ENCODE measurements around the gene KRTAP13-4.

Gene KRTAP13-4, protein sequence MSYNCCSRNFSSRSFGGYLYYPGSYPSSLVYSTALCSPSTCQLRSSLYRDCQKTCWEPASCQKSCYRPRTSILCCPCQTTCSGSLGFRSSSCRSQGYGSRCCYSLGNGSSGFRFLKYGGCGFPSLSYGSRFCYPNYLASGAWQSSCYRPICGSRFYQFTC

DNA sequence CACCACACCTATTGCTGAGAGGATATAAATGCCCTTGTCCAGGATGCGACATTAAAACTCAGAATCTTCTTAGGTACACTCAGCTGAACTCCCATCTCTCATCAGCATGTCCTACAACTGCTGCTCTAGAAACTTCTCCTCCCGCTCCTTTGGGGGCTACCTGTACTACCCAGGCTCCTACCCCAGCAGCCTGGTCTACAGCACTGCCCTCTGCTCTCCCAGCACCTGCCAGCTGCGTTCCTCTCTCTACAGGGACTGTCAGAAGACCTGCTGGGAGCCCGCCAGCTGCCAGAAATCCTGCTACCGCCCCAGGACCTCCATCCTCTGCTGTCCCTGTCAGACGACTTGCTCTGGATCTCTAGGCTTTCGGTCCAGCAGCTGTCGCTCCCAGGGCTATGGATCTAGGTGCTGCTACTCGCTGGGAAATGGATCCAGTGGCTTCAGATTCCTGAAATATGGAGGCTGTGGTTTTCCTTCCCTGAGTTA lies at the start of gene KRTAP13-4:
TSS of gene KRTAP13-4 (plus strand) at position 51 of the 486 bp plus-strand sequence. CDS start at position 107, 56 bp downstream.
- no peak for DNase-seq

DNA sequence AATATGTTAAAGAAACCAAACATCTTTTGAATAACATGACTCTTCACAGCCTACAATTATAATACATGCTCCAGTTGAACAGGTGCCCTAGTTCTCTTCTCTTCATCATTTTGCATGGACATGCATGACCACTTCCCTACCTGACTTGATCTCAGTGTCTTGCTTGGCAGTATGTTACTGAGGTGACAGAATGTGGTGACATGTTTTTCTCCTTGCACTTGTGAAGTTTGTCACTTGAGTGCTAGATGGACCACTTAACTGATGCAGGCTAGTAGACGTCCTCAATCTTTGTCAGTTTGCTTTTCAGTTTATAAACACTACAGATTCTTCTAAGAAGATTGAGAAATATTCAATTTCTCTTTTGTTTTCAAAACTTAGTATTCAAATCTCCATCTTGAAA lies 47.8 kb upstream of the KRTAP13-4 start:
- no peak for DNase-seq

DNA sequence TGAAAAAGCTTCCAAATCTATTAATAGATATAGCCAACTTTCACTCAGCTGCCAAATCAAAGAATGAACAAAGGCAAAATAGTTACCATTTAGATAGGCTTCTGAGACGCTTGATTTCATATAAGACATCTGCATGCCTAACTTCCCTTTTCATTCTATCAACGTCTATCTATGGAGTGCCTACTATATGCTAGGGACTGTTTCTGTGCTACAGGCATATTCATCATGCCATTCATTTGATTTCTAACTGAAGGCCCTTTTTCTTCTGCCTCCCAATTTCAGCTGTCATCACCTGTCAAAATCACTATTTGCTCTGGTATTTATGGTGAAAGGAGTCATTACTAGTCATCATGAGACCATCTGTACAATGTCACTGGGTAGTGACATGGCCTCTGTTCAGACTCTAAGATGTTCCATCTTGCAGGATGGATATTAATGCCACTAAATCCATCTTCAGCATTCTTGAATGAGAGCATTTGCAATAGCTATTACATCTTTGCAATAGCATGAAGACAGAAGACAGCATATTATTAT lies 38.5 kb upstream of the KRTAP13-4 start:
- DNase-seq = no peak

DNA sequence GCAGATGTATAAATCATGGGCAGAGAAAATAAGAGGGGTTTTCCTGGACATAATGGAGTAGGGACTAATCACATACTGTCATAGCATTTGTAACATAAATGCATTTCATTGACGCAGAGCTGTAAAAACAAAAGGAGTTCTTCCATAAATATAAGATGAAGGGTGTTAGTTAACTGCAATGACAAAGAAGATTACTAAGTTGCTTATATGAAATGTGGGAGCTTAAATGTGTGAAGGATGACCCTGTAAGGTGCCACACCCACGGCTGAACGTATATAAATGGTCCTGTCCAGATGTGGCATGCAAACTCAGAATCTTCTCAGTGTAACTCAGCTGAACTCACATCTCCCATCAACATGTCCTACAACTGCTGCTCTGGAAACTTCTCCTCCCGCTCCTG lies 34.3 kb upstream of the KRTAP13-4 start, which contains the start of gene KRTAP13-1:
TSS of gene KRTAP13-1 (plus strand) at position 301 of the 400 bp plus-strand sequence. CDS start at position 357, 56 bp downstream.
- no peak for DNase-seq

DNA sequence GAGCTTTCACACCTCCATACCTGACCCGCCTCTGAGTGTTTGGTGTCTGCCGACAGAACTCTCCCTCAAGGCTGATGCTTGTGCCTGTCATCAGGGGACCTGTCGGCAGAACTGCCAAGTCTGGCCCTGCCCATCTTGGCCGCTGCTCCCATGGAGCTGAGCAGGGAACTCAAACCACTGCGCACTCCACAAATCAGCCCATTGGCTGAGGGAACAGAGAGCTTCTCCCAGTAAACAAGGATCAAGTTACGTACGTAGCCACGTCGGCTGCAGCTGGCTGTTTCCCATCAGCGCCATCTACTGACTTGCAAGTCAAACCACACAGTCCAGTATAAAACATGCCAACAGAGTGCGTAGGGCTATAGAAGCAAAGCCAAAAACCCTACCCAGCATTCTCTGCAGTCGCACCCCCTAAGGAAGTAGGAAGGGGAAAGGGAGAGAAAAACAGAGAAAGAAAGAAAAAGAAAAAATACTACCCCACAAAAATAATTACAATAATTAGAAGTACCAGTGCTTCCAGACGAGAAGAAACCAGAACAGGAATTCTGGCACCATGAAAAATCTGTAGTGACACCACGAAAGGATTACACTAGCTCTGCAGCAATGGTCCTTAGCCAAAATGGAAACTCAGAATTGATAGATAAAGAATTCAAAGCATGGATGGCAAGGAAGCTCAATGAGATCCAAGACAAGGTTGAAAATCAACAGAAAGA lies 21.1 kb upstream of the KRTAP13-4 start:
- DNase-seq = peak; percentile 40

DNA sequence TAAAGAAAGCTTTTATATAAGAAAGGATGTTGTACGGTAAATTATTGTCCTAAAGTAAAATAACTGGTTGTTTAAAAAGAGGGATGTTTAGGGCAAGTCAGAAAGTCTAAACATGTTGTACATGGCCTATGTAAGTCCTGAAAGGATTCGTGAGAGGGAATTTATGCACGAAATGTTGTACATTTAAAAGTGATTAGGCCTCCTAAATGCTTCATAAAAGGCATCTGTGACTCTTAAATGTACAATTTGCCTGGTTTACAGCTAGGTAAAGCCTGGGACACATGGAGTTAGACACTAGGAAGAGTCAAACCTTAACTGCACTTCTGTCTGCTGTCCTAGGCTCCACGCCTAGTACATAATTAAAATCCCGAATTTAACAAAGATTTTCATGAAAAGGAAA lies 14.0 kb upstream of the KRTAP13-4 start:
- no peak for DNase-seq

DNA sequence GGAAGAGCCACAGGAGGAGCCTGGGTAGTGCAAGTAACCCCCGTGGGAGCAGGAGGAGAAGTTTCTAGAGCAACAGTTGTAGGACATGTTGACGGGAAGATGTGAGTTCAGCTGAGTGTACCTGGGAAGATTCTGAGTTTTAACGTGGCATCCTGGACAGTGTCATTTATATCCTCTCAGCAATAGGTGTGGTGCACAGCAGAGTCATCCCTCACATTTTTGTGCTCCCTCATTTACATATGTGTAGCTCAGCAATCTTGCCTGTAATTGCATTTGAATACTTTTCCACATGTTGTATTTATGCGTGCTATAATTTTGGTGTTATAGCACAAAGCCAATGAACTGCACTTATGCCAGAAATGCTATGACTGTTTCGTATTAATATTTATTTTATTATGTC lies 4.2 kb upstream of the KRTAP13-4 start, which contains the start of gene KRTAP13-3:
TSS of gene KRTAP13-3 (minus strand) at position 101 of the 400 bp plus-strand sequence. CDS start at position 87, 14 bp downstream.
- no peak for DNase-seq

DNA sequence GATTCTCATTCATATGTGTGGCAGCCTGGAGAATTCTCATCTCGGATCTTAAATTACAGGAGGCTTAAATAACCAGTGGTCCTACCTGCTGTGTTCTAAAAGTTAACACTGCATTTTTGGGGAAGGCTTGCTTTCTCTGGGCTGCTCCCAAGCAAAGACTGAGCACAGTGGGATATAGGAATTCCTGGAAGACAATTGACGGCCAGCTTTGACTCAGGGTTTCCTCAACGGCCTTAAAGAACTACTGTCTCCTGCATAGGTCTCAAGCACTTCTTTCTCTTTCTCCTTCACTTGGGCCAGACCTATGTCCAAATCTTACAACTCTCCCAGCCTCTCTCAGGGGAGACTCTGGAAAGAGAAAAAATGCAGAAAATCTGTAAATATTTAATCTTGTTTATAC lies 3.3 kb upstream of the KRTAP13-4 start:
- DNase-seq = no peak

DNA sequence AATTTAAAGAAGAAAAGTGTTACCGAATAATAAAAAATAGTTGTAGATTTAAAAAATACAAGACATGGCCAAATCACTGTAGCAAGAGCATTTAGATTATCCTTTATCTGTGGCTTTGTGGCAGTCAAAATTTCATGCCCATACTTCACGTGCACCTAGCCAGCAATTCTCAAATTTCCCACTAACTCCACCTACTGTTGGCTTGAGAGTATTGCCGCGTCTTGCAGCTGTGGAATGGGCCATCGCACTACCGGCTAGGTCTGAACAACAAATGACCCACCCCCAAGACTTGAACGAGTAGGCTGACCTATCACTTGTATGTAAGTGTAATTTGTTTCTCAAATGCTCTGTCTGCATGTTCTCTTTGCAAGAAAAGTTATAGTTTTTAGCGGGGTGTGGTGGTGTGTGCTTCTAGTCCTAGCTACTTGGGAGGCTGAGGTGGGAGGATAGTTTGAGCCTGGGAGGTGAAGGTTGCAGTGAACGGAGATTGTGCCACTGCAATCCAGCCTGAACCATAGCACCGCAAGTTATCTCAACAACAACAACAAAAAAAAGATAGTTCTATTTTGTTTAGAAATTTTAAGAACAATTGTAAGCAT lies 4.1 kb downstream of the KRTAP13-4 start:
- no peak for DNase-seq

DNA sequence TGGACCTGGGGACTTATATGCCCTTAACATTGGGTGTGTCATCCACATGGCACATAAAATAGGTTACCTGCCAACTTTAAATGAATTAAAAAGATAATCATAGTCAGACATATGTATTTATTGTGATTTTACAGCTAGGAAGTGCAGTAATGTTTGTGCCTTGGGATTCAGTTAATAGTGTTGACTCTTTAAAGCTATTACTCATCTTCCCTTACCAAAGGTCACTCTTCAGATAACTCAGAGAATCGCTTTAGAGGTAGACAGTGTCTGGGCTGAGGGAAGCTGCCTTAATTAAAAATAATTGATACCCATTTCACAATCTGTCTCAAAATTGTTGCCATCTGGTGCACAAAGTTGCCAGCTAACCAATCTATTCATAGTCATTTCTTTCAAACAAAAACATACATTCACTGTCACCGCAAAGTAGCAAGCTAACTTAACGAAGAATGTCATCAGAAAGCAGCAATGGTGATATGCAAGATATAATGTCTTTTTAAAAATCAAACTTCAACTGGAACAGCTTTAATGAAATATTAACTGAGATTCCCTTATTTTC lies 7.1 kb downstream of the KRTAP13-4 start:
- DNase-seq = no peak

DNA sequence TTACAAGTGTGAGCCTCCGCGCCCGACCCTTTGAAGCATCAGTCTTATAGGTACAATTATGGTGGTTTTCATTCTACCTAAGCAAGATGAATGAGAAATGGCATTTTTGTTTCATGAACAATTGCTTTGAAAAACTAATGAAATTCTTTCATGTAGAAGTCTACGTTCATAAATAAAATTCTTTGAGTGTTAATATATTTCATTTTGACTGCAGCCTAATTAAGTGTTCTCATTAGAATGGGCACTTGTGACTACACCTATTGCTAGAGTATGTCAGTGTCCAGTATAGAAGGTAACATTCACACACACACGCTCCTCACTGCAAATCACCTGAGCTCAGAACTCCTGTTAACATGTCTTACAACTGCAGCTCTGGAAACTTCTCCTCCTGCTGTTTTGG lies 10.0 kb downstream of the KRTAP13-4 start, which contains the start of gene KRTAP15-1:
TSS of gene KRTAP15-1 (plus strand) at position 301 of the 400 bp plus-strand sequence. CDS start at position 354, 53 bp downstream.
- no peak for DNase-seq

DNA sequence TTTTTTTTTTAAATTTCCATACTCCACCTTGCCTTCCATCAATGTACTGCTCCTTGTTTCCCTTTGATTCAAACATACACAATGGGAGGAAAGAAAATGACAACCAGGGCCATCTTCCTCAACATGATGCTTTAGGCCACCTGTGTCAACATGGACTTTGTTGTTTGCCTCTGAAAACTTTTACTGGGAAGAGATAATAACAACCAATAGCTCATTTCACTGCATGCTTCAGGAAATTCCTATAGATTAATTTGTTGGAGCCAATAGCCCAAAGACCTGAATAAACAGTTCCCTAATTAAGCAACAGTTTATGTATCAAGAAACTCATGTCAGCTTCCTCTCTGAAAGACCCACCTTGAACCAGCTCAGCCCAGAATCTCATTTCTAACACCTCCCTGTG lies 13.2 kb downstream of the KRTAP13-4 start:
- DNase-seq = no peak

DNA sequence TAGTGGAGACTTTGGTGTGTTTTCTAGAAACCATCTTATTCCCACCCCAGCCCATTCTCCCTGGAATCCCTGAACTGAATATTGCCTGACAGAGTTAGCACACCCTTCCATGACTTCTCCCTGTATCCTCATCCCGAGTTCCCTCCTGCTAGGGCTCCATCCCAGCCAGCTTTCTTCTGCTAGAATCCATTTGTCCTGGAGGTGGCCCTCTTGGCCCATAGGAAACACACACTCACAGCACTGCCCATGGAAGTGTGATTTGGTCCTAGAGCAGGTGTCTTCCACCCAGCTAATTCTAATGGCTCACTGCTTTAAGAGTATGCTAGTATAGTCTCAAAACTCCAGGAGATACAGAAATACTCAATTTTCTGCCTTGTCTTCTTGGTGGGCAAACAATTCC lies 14.2 kb downstream of the KRTAP13-4 start:
- DNase-seq = no peak

DNA sequence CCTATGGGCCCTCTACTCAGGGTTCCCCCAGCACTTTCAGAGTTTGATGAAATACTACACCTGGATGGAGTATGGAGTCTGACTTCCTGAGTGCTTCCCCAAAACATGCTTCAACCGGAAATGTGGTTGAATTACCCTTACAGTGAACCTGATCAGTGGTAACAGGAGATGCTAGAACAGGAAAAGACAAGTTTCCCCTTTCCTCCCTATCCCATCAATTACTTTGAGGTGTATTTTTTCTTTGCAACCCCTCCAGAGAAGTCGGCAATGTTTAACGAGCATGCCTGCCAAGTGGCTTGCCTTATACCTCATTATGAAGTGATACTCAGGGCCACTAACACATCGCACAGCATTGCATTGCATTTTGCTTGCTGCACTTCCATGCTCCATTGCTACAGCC lies 17.0 kb downstream of the KRTAP13-4 start:
- no peak for DNase-seq

DNA sequence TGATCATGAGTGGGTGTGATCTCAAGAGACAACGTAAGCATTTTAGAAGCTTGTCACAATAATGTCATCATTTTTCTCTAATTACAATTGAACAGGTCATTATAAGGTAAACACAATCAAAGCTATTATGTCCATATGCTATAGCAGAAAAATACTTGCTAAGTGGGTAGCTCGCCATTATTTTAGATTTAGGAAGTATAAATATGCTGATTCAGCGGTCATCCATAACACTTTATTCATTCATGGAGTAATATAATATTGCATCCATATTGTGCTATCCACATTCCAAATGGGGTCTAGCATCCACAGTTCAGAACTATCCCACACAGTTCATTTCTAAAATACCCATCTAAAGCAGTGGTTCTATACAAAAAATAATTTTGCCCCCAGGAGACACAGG lies 18.5 kb downstream of the KRTAP13-4 start:
- DNase-seq = no peak

DNA sequence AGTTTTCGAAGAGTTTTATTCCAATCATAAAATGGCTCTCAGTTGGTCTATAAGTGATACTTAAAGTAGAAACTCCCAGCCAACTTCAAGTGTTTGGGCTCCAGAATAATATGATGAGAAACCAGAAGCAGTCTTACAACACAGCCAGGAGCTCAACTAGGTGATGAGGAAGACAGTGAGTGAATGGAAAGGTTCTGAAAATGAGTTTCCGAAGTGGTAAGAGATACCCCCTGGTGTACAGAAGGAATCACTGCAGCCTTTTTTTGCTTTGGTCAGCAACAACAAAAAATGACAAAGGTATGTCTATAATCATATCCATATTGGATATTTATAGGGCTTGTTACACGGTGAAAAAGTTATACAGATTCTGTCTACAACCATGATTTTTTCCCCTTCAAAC lies 33.7 kb downstream of the KRTAP13-4 start:
- no peak for DNase-seq

DNA sequence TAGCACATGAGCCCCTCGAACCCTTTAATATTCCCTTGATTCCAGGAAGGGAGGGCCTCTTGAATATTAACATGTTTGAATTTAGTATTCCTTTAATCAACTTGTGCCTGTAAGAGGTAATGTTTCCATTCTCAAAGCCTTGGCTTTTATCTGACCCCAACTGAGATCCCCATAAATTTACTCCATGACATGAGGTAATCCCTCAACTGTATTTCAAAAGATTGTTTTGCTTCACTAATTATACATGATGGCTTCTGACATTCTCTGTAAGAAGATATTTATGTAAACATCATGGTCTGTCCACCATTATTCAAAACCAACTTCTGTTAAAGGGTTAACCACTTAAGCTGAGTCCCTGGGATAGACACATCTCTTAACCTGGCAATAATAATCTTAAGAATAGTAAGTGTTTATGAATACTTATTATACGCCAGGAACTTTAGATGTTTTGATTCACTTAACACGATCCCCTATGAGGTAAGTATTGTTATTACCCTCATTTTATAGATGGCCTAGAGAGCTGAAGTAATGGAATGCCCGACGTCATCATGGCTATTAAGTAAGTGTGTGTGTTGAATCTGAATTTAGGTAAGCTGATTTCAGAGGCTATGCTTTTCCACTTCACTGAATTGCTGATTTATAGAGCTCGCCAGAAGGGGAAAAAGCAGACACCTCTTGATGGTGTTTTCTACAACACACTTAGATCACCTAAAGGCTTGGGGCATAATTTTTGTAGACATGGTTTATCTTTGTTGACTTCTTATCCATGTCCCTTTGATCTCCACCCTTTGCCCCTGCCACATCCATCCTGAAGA lies 39.1 kb downstream of the KRTAP13-4 start:
- no peak for DNase-seq

DNA sequence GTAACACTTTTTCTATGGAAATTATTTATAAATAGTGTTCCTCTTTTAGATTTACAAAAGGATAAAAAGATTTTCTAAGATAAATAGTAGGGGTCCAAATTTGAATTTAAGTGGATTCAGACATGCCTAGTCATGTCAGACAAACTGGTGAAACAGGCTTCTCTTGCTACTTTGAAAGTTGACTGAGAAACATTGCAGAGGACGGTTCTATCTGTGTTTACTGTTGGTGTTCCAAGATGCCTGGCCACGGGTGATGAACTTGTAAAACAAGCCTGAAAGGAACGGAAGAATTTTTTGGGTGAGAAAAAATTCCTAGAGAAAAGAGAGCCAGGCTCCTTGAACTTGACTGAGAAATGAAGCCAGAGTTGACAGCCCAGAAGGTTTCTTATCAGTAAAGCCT lies 48.0 kb downstream of the KRTAP13-4 start:
- DNase-seq = no peak

DNA sequence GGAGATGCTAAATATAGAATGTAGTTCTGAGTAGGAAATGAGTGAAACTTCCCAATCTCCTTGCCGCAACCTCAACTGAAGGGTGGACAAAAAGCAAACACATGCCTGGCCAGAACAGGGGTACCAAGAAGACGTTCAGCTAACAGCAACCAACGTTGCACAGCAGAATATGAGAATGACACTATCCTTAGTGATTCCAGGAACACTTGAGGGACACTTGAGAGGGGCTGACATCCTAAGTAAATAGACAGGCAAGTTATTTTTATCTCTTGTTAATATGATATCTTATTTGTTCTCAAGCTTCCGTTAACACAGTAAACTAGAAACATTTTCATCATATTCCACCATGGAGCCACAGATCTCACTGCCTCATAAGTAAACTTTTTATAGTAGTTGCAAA lies 49.2 kb downstream of the KRTAP13-4 start:
- no peak for DNase-seq

DNA sequence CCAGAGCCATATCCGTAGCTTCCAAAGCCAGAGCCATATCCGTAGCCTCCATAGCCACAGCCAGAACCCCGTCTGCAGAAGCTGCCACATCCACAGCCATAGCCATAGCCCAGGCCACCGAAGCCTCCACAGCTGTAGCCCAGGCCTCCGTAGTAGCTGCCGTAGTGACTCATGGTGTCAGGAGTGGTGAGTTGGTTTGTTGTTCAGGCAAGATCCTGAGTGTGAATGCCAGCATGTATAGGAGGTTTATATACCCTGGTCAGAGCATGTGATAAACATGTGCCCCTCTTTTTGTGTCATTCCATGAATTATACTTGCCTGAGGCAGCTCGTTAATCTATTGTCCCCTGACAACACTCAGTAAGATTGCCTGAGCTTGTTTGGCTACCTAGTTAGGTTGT lies 50.1 kb downstream of the KRTAP13-4 start, which contains the start of gene KRTAP19-1:
TSS of gene KRTAP19-1 (minus strand) at position 223 of the 400 bp plus-strand sequence. CDS start at position 173, 50 bp downstream.
- DNase-seq = no peak

All from left hindlimb (tissue), 1 donor.